GM12872 (cell line): ENCODE data around the gene ENO1.

Source experiments
- TF ChIP-seq, protein P1 (sequence below): IDR thresholded peaks from 3 replicates; pipeline ENCODE4 v1.5.1; 2011; ENCODE audit warnings: low read depth, mild to moderate bottlenecking, low read length, moderate library complexity; ENCODE audit not compliant: insufficient read depth

Gene ENO1

DNA sequence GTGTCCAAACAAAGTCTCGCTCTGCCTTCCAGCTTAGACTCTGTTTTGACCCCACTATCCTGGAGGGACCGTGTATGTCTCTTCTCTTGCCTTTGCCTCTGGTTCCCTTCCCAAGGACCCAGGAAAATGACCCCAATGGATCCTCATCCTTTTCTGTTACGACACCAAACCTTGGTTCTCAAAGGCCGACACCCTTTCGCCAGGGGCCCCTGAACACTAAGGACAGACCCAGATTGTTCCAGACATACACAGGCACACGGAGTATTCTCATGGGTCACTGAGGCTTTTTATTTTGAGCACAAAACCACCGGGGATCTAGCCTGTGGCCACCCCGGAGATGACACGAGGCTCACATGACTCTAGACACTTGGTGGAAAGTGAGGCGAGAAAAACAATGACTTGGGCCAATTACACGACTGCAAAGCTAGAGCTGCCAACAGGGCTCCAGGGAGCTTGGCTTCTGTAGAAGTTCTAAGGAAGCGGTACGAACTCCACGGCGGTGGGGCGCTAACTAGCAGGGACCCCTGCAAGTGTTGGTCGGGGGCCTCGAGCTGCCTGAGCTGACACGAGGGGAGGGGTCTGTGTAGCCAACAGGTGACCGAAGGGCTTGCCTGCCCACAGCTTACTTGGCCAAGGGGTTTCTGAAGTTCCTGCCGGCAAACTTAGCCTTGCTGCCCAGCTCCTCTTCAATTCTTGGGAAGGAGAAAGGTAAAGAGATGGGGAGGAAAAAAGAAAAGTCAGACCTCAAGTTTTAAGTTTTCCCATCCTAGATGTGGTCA, 17.6 kb downstream of the ENO1 start:
- TF ChIP-seq, protein P1, sequence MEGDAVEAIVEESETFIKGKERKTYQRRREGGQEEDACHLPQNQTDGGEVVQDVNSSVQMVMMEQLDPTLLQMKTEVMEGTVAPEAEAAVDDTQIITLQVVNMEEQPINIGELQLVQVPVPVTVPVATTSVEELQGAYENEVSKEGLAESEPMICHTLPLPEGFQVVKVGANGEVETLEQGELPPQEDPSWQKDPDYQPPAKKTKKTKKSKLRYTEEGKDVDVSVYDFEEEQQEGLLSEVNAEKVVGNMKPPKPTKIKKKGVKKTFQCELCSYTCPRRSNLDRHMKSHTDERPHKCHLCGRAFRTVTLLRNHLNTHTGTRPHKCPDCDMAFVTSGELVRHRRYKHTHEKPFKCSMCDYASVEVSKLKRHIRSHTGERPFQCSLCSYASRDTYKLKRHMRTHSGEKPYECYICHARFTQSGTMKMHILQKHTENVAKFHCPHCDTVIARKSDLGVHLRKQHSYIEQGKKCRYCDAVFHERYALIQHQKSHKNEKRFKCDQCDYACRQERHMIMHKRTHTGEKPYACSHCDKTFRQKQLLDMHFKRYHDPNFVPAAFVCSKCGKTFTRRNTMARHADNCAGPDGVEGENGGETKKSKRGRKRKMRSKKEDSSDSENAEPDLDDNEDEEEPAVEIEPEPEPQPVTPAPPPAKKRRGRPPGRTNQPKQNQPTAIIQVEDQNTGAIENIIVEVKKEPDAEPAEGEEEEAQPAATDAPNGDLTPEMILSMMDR = no peak

DNA sequence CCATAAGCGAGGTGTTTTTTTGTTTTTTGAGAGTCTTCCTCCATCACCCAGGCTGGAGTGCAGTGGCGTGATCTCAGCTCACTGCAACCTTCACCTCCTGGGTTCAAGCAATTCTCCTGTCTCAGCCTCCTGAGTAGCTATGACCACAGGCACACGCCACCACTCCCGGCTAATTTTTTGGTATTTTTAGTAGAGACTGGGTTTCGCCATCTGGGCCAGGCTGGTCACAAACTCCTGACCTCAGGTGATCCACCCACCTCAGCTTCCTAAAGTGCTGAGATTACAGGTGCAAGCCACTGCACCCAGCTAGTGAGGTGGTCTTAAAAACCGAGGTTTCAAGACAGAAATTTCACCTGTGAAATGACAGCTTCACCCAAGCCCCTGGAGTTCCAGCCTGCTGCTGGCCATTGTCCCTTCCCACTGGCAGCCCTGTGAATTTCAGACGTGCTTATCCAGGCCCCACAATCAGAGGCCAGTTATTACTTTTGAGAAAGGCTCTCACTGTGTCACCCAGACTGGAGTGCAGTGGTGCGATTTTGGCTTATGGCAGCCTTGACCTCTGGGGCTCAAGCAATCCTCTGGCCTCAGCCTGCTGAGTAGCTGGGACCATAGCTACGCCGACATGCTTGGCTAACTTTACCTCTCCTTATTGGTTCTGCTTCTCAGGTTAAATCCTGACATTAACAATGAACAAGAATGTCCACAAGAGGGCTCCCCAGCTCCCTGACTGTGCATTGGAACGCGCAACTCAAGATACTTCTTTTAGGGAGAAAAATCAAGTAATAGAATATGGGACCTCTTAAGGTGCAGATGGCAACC, 19.4 kb downstream of the ENO1 start:
- TF ChIP-seq, protein P1 = peak; percentile 62

DNA sequence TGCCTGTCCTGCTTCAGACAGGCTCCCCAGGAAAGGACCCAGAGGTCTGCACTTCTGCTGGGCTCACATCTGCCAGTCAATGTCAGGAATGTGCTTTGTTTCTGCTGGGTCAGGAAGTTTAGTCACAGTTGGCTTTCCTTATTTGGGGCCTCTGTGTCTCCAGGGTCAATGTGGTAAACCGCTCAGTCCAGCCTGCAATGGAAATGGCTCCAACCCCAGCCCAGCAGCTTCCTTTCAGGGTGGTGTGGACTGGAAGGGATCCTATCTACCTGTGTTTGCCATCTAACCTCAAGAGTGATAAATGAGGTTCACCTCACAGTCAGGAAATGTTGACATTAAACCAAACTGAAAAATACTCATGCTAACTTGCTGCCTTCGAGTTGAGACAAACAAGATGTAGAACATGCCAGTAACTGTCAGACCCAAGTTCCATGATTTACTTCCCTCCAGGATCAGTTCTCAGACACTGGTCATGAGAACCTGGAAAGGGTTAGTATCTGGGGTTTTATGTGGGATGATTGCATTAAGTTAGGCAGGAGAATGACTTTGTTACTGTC, 20.3 kb downstream of the ENO1 start:
- TF ChIP-seq, protein P1 = no peak

DNA sequence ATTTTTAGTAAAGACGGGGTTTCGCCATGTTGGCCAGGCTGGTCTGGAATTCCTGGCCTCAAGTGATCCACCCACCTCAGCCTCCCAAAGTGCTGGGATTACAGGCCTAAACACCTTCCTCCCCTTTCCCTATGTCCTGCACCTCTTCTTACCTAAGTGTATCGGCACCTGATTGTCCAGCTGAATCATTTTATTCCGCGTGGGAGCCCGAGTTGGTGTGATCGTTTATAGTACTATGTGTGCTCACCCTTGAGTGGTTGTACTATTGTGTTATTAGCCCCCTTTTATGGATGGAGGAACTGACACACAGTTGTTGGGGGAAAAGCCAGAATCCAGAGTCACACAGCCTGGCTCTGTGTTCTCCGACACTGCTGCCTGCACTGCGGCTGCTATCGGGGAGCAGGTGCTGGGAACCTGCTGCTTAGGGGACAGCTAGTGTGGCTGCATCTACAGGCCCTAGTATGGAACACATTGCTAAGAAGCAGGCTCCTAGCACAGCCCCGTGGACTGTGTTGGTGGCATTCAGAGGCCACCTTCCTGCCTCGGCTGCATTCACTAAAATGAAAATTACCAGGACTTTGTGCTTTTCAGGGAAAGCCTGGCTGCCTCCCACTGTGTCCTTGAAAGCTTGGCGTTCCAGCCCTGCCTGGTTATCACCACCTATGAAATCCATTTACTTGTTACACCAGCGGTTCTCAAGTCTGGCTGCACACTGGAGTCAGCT, 21.6 kb downstream of the ENO1 start:
- TF ChIP-seq, protein P1 = no peak

DNA sequence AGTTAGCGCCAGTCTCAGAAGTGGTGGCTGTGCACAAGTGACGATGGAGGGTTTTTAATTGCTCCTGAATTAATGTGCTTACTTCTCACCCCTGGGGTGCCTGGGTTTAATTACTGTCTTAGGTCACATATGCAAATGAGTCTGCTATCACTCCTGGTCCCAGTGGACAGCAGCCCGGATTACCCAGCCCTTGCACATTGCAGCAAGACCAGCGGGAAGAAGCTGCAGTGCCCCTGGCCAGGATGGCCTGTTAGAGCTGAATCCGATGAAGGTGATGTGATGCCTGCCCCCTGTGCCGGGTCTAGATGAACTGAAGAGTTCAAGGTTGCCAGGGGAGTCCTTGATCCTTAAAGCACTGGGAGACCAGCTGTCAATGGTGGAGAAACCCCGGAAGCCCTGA, 24.2 kb downstream of the ENO1 start:
- TF ChIP-seq, protein P1 = no peak

DNA sequence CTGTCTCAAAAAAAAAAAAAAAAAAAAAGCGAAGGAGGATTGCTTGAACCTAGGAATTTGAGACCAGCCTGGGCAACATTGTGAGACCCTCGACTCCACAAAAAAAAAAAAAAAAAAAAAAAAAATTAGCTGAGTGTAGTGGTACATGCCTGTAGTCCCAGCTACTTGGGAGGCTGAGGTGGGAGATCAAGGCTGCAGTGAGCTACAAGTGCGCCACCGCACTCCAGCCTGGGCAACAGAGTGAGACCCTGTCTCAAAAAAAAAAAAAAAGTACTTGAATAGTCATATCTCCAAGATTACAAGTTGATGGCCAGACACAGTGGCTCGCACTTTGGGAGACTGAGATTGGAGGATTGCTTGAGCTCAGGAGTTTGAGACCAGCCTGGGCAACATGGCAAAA, 27.4 kb downstream of the ENO1 start:
- TF ChIP-seq, protein P1 = no peak

DNA sequence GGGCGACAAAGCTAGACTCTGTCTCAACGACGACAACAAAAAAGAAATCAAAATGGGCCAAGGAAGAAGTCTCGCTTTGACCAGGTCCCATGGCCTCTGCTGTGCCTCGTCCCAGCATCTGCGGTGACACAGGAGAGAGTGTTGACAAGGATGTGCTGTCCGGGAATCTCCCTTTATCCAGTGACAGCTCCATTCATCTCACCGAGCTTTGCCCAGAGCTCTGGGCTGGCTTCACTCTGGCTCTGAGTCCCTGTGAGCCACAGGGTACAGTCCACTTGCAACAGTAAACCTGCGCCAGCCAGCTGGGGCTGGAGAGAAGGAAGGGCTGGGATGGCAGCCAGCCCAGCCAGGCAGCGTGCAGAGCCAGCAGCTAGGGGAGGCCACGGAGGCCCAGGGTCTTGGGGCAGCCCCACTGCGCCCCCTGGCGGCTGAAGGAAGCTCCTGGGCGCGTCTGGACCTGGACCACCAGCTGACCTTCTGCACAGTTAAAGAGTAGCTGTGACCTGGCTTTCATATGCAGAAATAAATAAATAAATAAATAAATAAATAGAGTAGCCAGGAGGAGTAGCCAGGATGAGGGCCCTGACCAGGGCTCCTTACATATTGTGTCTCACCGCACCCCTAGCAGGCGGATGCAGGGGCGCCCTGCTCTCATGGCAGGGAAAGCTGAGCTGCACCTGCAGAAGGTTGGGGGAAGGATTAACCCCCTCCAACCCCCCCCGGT, 29.7 kb downstream of the ENO1 start:
- TF ChIP-seq, protein P1 = peak; percentile 93
